ENCODE measurements around the gene CFAP45.

The CFAP45 gene

DNA sequence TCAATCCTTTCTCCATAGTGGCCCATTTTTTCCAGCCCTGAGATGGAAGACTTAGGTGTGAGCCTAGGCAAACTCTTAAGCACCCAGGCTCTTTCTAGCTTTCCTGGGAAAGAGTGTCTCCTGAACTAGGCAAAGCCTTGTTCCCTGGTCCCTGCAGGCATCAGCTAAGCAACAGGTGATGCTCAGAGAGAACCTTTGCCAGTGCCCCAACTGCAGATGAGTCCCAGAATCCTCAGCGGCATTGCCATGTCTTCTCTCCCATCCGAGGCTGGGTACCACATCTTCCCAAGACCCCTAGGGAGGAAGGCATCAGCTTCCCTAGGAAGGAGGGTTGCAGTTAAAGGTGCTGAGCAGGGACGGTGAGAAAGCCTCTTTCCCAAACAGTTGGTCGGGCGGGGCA, 29.3 kb downstream of the CFAP45 start:
- DNase-seq = no peak

DNA sequence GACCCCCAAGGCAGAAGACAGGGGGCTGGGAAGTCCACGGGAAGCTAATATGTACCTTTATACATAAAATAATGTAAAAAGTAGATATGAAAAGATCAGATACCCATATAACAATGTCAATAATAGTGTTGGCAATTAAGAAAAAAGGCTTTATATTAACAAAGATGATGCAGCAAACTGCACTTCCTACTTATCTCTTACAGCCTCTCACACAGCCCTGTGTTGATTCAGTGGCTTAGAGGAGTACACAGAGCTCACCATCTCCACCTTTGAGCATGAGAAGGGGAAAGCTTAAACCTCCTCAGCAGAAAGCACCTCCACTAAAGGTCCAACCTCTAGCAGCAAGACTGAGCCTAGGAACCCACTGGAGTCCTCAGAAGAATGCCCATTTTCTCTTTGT, 30.4 kb downstream of the CFAP45 start:
- DNase-seq = no peak

DNA sequence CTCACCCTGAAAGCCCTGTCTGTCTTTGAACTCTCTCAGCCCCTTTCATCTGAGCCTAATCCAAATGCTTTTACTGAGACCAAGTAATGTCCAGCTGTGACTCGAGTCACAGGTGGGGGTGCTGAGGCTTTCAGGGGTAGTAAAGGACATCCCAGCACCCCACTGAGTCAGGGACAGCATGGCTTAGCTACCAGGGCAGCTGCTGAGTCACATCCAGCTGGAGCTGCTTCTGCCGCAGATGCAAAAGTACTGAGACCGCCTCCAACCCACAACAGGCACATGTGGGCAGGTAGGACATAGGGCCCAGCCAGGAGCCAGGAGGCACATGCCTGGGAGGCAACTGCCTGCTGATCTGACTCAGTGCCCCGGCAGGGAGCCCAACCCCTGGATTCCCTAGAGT, 30.8 kb downstream of the CFAP45 start:
- DNase-seq = no peak

DNA sequence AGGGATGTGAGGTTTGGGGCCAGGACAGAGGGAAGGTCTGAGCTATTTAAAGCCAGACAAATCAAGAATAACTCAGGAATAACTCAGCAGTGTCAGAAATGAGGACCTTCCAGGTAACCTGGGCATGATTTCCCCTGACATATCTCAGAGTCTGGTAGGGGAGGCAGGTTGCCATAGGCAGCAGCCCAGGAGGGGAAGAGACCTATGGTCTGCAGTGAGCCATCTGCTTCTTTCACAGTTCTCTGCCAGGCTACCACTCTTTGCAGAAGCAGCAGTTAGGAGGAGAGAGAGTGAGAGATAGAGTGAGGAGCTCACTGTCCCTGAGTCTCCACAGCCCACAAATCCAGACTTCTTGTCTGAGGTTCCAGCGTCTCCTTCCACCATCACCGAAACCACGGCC, 31.2 kb downstream of the CFAP45 start:
- no peak for DNase-seq

DNA sequence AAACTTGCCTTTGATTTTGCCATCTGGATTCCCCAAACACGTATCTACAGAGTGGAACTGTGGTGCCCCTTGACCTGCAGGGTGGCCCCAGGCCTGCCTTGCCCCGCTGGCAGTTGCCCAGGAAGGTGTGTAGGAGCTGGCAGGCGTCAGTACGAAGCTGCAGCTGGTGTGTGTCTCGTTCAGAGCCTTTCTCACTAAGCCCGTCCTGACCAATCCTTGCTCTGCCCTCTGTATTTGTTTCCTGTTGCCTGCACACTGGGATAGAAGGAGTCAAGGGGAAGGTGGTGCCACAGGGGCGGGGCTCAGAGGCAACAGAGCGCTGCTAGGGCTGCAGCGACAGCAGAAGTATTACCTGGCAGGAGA, 32.3 kb downstream of the CFAP45 start:
- DNase-seq = no peak

DNA sequence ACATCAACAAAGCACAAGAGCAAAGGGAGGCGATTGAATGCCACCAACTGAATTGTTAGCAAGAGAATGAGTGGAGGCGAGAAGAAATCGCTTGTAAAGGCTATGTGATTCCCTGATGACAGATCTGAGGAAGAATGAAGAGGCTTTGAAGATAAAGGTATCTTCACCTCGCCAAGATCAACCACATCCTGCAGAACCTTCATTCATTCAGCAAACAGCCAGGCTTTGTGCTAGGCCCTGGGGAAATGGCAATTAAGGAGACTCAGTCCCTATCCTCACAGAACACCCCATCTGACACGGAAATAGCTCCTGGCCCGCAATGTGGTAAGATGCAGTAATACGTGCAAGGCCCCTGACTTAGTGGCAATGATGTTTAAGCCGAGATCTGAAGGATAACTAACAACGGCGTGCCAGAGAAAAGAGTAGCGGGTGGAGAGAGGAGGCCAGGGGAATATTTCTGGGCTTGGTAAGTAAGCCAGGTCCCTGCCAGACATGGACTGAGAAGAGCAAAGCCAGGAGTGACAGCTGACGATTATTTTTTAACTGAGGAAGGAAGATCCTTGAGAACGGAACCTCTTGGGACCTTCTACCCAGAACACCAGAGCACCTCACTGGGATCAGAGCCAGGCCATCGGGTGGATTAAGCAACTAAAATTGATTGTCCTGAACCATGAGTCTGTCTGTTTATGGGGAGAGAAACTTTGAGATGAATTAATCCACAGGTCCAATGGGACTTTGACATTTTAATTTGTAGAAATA, 32.9 kb downstream of the CFAP45 start:
- no peak for DNase-seq

DNA sequence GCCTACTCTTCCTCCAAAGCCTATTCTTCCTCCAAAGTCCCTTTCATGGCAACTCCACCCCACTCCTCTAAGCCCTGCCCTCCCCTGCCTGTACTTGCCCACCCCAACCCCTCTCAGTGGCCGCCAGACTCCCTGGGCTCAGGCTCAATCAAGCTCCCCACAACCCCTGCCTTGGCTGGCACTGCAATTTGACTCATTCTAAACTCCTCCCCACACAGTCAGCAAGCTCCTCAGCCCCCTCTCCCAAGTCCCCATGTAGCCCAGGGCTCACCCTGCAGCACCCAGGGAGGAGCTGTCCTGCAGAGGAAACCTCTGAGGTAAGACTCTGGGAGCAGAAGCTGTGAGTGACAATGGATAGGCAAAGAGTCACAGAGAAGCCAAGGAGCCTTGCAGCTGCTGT, 33.9 kb downstream of the CFAP45 start:
- DNase-seq = no peak

DNA sequence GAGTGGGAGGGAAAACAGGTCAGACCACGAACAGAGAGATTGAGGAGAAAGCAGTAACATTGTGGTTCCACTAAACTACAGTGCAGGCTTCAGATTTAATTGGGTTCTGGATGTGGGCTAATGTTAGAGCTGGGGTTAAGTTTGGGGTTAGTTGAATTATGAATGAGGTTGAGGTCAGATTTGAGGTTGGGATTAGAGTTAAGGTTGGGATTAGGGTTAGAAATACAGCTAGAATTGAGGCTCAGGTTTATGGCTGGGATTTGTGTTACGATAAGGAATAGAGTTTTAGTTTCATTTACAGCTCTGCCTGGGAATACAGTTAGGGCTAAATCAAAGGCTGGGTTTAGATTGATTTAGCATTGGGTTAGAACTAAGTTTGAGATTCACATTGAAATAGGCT, 35.7 kb downstream of the CFAP45 start:
- DNase-seq = no peak

DNA sequence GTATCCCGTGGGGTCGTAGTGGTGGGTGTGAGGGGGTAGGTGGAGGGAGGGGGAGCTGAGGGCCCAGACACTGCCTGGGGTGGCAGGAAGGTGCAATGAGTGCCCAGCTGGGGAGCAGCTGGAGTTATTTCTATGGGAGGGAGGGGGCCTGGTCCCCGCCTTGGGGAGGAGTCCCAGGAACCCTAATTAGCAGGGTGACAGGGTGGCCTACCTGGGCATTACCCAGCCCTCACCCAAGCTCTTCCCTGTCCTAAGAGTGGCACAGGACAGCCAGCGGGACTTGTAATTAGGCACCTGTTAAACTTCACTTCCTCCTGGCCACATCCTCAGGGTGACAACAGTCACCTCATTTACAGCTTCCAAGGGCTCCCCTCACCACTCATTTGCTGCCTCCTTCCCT, 37.4 kb downstream of the CFAP45 start, which contains the start of gene VSIG8:
Gene VSIG8 (minus strand): TSS at position 101 of the 400 bp plus-strand sequence. CDS start 136 bp downstream, outside the sequence.
- no peak for DNase-seq

DNA sequence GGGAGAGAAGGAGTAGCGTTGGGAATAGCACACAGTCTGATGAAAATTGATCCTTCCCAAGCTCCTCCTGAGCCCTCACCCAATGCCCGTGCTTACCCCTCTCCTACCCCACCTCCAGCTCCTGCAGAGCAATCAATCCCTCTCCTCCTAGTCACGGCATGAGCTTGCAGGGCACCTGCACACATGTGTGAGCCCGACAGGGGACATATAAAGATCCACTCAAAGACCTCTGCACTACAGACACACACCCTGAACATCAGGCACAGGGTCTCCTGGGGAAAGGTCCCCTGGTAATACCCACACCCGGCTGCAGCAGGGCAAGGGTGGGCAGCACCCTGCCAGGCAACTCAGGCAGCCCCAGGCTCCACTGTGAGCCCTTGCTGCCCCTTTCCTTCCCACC, 37.9 kb downstream of the CFAP45 start:
- no peak for DNase-seq

DNA sequence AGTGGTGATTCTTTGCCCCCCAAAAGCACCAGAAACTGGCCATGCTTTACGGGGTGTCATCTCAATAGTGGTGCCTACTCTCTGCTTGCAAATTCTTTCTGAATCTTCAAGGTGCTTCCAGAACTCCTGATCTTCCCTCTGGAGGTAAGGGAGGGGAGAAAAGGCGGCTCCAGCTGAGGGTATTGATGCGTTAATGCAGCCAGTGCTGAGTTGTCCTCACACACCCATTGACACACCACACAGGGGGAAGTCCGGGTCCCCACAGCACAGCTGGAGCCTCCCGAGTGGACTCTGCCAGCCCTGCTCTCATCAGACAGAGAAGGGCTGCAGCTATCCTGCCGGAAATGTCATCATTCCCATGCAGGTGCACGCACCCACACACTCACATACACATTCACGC, 38.7 kb downstream of the CFAP45 start:
- no peak for DNase-seq

DNA sequence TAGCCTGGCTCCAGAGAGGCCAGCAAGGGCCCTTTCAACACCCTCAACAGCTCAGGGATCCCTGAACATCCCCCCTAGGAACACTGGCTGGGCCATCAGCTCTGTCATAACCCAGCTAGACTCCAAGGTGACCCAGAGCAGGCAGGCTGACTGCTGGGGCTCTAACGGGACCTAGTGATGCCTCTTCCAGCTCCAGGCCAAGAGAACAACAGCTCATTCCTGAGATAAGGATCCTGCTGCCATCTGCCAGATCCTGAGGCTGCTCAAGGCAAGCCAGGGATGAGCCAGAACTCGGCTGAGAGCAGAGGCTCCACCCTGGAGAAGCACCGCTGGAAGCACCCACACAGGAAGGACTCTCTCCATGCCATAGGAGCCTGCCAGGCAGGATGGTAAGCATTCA, 39.5 kb downstream of the CFAP45 start:
- no peak for DNase-seq

DNA sequence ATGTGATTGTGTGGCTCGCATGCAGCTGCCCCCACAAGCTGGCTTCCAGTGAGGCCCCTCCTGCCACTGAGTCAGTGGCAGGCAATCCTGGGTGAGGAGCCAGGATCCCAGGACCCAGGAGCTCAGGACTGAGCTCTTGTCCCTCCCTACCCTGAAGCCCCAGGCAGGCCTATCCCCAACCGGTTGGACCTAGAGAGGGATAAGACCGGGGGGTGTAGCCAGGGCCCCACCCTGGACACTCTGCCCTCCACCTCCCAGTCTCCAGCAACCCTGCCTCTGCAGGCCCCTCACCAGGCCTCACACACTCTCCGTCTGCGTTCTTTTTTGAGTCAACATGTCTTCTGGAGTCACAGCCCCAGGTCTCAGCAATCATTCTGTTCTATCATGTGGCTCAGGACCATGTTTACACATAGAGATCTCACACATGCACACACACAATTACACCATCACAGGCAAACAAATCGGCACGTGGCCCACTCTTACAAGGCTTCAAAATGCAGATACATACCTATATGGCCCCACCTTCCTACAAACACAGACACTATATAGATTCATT, 40.1 kb downstream of the CFAP45 start:
- no peak for DNase-seq

DNA sequence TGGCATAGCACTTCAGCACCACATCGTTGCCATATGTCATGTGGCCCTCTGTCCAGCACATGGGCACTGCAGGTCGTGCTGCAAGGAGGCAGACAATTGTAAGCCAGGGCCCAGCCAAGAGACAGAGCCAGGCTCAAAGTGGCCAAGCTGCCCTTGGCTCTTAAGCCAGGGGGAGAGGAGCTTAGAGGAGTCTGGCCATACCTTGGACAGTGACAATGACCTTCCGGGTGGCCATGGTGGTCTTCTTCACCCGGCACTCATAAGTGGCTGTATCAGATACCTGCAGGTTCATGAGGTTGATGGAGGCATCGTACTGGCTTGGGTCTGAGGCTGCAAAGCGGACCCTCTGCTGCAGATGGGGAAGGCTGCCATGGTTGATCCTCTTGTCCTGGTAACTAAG, 42.1 kb downstream of the CFAP45 start:
- DNase-seq = no peak

DNA sequence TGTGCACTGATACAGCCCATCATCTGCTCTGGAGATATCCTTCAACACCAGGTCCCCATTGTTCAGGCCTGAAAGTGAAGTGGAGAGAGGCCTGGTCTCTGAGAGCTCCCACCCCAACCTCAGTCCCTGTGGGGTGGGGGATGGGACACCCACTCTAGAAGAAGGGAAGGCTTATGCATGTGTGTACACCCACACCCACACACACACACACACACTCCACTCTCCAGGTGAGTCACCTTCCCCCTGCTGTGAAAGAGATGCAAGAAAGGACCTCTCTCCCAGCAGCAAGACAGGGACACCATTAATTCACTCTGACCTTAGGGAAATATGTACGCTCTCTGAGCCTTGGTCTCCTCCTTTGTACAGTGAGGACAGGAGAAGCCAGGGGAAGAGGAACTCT, 43.4 kb downstream of the CFAP45 start:
- DNase-seq = no peak

DNA sequence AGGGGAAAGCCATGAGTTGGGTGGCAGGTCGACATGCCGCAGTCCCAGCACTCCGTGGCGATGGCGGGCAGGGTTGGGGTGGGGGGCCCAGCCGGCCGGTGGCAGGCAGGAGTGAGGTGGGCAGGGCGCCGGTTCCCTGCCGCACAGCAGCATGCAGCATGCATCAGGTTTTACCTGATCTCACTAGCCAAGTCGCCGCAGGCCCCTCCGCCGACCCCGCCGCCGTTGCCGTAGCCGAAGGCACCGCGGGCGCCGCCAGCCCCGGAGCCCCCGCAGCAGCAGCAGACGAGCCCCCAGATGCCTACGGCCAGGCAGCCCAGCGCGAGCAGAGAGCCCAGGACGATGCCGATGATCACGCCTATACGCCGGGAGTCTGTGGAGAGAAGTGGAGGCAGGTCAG, 44.3 kb downstream of the CFAP45 start:
- peak; percentile 29 for DNase-seq

DNA sequence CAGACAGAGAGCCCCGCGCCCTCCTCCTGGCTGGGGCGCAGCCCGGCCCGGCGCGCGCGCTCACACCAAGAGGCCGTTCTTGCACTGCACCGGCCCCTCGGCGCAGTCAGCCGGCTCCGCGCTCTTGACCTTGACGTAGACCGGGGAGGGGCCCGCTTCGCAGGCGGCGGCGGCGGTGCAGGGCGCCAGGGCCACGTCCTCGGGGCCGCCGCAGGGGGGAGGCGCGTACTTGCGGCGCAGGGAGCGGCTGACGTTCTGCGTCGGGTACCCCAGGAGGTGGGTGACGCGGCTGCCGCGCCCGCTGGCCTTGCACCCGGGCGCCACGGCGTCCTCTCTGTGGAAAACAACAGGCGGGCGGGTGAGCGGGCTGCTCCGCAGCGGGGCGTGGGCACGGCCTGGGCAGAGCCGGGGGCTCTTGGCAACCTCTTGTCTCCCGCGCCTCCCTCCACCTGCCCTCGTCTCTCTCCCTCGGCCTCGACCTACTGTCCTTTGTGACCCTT, 45.2 kb downstream of the CFAP45 start:
- peak; percentile 91 for DNase-seq

DNA sequence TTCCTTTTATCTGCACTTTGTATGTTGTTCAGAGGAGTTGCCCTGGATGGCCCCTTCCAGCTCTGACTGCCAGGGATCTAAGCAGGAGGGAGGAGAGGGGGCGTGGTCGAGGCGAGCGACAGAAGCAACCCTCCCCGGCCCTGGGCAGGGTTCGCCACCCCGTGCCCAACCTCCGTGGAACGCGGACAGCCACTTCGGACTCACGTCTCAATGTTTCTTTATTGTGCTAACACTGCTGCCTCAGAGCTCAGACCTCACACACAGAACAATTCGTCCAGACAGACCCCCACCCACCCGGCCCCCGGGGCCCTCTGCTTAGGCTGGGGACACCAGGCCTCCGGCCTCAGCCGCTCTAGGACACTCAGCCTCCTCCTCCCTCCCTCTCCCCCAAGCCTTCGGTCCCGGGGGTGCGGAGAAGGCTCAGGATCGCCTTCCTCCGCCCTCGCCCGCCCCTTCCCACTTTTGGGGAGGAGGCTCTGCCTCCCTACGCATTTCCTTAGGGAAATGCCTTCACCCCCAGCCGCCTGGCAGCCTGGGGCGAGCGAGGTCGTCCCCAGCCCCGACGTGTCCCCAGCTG, 45.8 kb downstream of the CFAP45 start:
- DNase-seq = peak; percentile 77

DNA sequence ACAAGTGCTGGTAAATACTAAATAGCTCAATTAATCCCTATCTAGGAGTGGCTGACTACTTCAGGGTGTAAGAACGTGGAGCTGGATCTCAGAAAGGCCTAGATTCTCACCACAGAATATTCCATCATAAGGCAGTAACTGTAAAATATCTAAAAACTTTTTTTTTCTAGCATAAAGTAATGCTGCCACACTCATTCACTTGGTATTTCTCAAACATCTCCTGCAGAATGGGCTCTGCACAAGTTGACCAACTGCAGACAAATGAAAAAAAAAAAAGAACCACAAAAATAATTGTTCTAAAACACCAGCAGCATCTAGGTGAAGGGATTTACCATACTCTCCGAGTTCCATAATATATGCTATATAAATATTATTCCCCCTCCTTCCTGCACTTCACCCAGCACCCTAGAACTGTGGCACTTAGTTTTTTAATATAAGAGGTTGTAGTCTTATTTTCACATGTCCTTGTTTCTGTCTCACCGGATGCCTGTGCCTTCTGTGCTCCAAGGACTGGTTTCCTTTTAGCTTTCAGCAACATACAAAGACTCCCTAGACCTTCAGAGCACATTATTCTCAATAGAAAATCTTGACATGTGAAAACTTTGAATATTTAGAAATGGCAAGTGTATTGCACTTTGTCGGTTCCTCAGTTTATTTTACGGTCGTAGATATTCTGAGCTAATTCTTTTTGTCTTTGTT, 46.4 kb downstream of the CFAP45 start:
- DNase-seq = no peak

DNA sequence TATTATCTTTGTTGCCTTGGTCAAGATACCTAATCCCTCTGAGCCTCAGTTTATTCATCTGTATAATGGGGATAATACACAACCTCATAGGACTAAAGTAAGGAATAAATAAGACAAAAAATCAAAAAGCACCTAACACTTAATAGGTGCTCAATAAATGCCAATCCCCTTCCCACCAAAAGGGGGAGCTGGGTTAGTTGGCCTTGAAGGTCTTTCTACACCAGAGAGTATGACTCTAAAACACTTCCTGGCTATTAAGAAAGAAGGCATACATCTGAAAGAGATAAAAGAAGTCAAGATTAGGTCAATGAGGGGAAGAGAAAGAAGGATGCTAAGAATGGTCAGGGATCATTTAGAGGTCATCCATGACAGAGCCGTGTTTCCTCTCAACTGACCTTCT, 48.6 kb downstream of the CFAP45 start:
- DNase-seq = no peak

DNA sequence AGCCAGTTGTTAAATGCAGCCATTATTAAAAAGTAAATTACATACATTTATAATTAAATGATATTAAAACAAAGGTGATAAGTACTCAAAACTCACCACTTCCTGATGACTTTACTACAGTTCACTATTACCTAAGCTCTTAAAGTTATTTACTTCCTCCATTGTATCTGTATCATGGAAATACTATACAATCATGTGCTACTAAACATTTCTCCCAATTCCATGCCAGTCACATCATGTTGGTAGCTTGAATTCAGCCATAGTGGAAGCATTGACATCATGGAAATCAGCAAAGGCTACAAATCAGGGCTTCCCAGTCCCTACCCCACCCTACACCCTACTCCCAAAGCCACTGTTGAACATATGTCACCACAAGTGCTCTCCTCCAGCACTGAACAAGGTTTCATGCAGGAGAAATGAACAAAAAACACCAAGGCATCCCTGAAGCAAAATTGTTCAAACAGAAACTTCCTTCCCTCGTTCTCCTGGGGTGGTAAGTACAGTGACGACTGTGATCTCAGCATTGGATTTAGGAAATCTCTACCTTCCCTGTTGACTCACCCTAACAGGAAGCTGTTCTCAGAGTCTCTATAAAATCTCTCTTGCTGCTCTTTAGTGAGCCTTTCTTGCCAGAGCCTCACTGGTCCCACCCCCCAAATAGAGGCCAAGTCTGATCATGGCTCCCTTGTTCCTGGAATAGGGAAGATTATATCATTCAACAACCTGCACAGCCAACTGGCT, 50.2 kb downstream of the CFAP45 start:
- peak; percentile 5 for DNase-seq

DNA sequence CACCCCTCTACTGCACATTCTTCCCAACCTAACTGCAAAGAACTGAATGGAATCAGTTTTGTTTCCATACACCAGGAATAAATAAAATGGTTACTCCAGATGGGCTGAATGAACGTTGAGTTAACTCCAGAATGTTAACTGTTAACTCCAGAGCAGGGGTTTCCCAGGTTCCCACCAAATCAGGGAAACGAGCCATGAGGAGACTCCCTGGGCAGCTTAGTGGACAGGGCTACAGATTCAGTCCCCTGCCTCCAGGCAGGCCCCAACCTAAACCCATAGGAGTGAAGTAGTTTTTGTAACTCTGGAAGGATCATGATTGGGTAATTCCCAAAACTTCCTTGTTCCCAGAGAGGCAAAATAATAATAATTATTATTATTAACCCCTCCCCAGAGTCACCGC, 51.6 kb downstream of the CFAP45 start:
- DNase-seq = no peak

DNA sequence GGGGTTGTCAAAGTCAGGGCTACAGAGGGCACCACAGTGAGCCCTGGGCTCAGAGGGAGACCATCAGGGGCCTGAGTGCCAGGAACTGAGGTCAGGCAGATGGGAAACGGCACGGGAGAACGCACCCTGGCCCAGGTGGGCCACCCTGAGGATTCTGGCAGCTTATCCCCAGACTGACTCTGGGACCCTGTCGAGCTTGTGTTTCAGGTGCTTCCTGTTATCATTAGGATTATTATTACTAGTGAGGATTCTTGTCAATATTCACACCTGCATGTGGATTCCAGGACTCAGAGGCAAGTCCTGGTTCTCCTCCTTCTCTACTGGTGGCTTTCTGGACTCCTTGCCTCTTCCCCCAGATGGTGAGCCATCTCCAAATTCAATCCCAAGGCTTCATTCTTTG, 52.7 kb downstream of the CFAP45 start:
- no peak for DNase-seq
